CD14-positive monocyte (primary cell): ENCODE measurements around the gene FAM117A. TPM values are rescaled to one million over a fixed set of nuclear protein-coding genes. Genes with fewer than 3 reads are reported as not detected.

Experiments used
- DNase-seq, 3 donors: peaks; one replicate each; pipeline ENCODE4 v3.0.0-alpha.2; 2011 to 2022
- H2AFZ ChIP-seq: 2 replicates; pipeline ENCODE4 v1.6.0; 2012; ENCODE audit warnings: mild to moderate bottlenecking, low read depth, low read length, inconsistent platforms; ENCODE audit not compliant: insufficient read depth, poor library complexity, severe bottlenecking
- H3K27ac ChIP-seq, 2 donors: 1 replicate in 1 of 2; 2 replicates in 1 of 2; pipeline ENCODE4 v1.5.1; 2012 to 2013; ENCODE audit warnings: low read length in 2 of 2, control low read depth in 1 of 2, inconsistent platforms in 1 of 2, low read depth in 1 of 2, mild to moderate bottlenecking in 1 of 2
- H3K27me3 ChIP-seq, 2 donors: one replicate each; pipeline versions ENCODE4 v1.6.0 to v1.6.1; 2011 to 2013; ENCODE audit warnings: low read length in 2 of 2; ENCODE audit not compliant: control insufficient read depth in 2 of 2, insufficient read depth in 2 of 2
- H3K36me3 ChIP-seq, 2 donors: replicated peaks in 1 of 2; 1 replicate in 1 of 2; 2 replicates in 1 of 2; pipeline versions ENCODE4 v1.5.1 to v1.6.1; 2012 to 2013; ENCODE audit warnings: low read length in 2 of 2, control low read depth in 1 of 2, inconsistent platforms in 1 of 2, mild to moderate bottlenecking in 1 of 2; ENCODE audit not compliant: insufficient read depth in 2 of 2, control insufficient read depth in 1 of 2
- H3K4me1 ChIP-seq, 2 donors: 1 replicate in 1 of 2; 2 replicates in 1 of 2; pipeline versions ENCODE4 v1.5.1 to v1.6.1; 2012 to 2013; ENCODE audit warnings: low read length in 2 of 2, control low read depth in 1 of 2, inconsistent platforms in 1 of 2, mild to moderate bottlenecking in 1 of 2, moderate library complexity in 1 of 2; ENCODE audit not compliant: insufficient read depth in 2 of 2, control insufficient read depth in 1 of 2
- H3K4me2 ChIP-seq: replicated peaks from 2 replicates; pipeline ENCODE3; 2012; ENCODE audit warnings: low read length, moderate library complexity, mild to moderate bottlenecking; ENCODE audit not compliant: poor library complexity, severe bottlenecking; ENCODE audit errors: extremely low read depth
- H3K4me3 ChIP-seq, 3 experiments: fragments of 200-600 bp in 1 of 3; sonication (generic) in 1 of 3; replicated peaks in 1 of 3; 1 replicate in 2 of 3; 2 replicates in 1 of 3; pipeline ENCODE4 v1.5.1; 2011 to 2013; ENCODE audit warnings: low read length in 3 of 3, mild to moderate bottlenecking in 3 of 3, control low read depth in 2 of 3, low read depth in 2 of 3, inconsistent platforms in 1 of 3, moderate library complexity in 1 of 3
- H3K79me2 ChIP-seq: 2 replicates; pipeline ENCODE4 v1.6.0; 2012; ENCODE audit warnings: mild to moderate bottlenecking, control low read depth, inconsistent platforms, low read length, moderate library complexity; ENCODE audit not compliant: insufficient read depth
- H3K9ac ChIP-seq: 2 replicates; pipeline ENCODE4 v1.6.0; 2017; ENCODE audit warnings: low read length, mild to moderate bottlenecking; ENCODE audit not compliant: insufficient read depth, poor library complexity, severe bottlenecking
- H3K9me3 ChIP-seq, 2 donors: replicated peaks in 1 of 2; 1 replicate in 1 of 2; 2 replicates in 1 of 2; pipeline versions ENCODE4 v1.5.1 to v1.6.1; 2012 to 2013; ENCODE audit warnings: low read length in 2 of 2, control low read depth in 1 of 2; ENCODE audit not compliant: control insufficient read depth in 1 of 2, insufficient read depth in 1 of 2
- H4K20me1 ChIP-seq: 2 replicates; pipeline ENCODE4 v1.6.0; 2012; ENCODE audit warnings: mild to moderate bottlenecking, low read length, control low read depth, moderate library complexity; ENCODE audit not compliant: insufficient read depth
- H3K27ac Mint-ChIP-seq, 7 donors: one replicate each; pipeline ENCODE4 v1.8.0; 2020; ENCODE audit warnings: mild to moderate bottlenecking in 7 of 7, mixed read lengths in 7 of 7, moderate library complexity in 6 of 7, inconsistent platforms in 2 of 7
- H3K27me3 Mint-ChIP-seq, 3 donors: one replicate each; pipeline ENCODE4 v1.8.0; 2021 to 2022; ENCODE audit warnings: low read depth in 3 of 3, mild to moderate bottlenecking in 3 of 3, mixed read lengths in 3 of 3, moderate library complexity in 3 of 3, inconsistent platforms in 1 of 3
- H3K36me3 Mint-ChIP-seq, 2 donors: one replicate each; pipeline ENCODE4 v1.8.0; 2020; ENCODE audit warnings: mixed read lengths in 2 of 2, inconsistent platforms in 1 of 2, mild to moderate bottlenecking in 1 of 2
- H3K4me1 Mint-ChIP-seq: one replicate; pipeline ENCODE4 v1.8.0; 2020; ENCODE audit warnings: mild to moderate bottlenecking, mixed read lengths
- H3K4me3 Mint-ChIP-seq, 2 donors: one replicate each; pipeline ENCODE4 v1.8.0; 2020; ENCODE audit warnings: mild to moderate bottlenecking in 2 of 2, mixed read lengths in 2 of 2, moderate library complexity in 1 of 2
- H3K9me3 Mint-ChIP-seq, 7 donors: one replicate each; pipeline ENCODE4 v1.8.0; 2020 to 2022; ENCODE audit warnings: mixed read lengths in 7 of 7, mild to moderate bottlenecking in 6 of 7, moderate library complexity in 6 of 7, inconsistent platforms in 2 of 7
- whole genome bisulfite sequencing: methylation state at CpG from one replicate; pipeline ENCODE4 v1.1.5; 2013; ENCODE audit warnings: missing lambda C conversion rate; ENCODE audit not compliant: insufficient coverage; 5-methylcytosine and 5-hydroxymethylcytosine counted together
- intact Hi-C, 2 donors: fragments of 100-400 bp; cut with micrococcal nuclease; formaldehyde crosslinking; loops; one replicate each; pipeline versions ENCODE4 v1.15.0 to v1.15.1; 2023
- polyA plus RNA-seq, 3 donors: library from polyadenylated mRNA; depleted of rRNA in 1 of 3; unstranded in 2 of 3; stranded (reverse) in 1 of 3; fragments of 300-500 nt in 2 of 3; fragments of >200 nt in 1 of 3; fragmentation: Illumina TruSeq in 2 of 3; gene quantifications; 1 replicate in 2 of 3; 2 replicates in 1 of 3; pipeline ENCODE4 v1.2.3, GENCODE V29; 2012 to 2021
- TF ChIP-seq, protein P1 (sequence below): fragments of 200-600 bp; IDR thresholded peaks from one replicate; pipeline ENCODE4 v1.8.0; 2022; ENCODE audit warnings: antibody characterized with exemption, mild to moderate bottlenecking

Gene FAM117A
- polyA plus RNA-seq, 3 donors = 11.8 to 34.9 (median 17.9) TPM

GRCh38 chr17:49755663-49756283 lies 8.2 kb downstream of the FAM117A start:
- Histone ChIP-seq H3K36me3 (peaks cover 10 to 12% of the 10 kb centered on the region in 2 donors), H3K9me3 (no peaks in the 10 kb centered on the region), H3K27me3 (no peaks in the 10 kb centered on the region), H3K4me2 (no peak overlapping the region), H3K27ac (peak overlapping the region in 1 of 2 donors; percentile 56), H3K79me2 (peaks cover 96% of the 10 kb centered on the region), H2AFZ (no peak overlapping the region), H4K20me1 (peaks cover 40% of the 10 kb centered on the region), H3K4me3 (no peak overlapping the region), H3K4me1 (peaks cover under 1 to 12% of the 10 kb centered on the region in 2 donors), H3K9ac (no peak overlapping the region)
- Mint-ChIP-seq H3K27ac (peak overlapping the region in 5 of 7 donors; percentile 23 to 72 (median 46)), H3K27me3 (no peaks in the 10 kb centered on the region), H3K4me1 (peaks cover 54% of the 10 kb centered on the region), H3K4me3 (no peak overlapping the region), H3K9me3 (no peaks in the 10 kb centered on the region), H3K36me3 (peaks cover 6 to 34% of the 10 kb centered on the region in 2 donors)
- TF ChIP-seq, protein P1, sequence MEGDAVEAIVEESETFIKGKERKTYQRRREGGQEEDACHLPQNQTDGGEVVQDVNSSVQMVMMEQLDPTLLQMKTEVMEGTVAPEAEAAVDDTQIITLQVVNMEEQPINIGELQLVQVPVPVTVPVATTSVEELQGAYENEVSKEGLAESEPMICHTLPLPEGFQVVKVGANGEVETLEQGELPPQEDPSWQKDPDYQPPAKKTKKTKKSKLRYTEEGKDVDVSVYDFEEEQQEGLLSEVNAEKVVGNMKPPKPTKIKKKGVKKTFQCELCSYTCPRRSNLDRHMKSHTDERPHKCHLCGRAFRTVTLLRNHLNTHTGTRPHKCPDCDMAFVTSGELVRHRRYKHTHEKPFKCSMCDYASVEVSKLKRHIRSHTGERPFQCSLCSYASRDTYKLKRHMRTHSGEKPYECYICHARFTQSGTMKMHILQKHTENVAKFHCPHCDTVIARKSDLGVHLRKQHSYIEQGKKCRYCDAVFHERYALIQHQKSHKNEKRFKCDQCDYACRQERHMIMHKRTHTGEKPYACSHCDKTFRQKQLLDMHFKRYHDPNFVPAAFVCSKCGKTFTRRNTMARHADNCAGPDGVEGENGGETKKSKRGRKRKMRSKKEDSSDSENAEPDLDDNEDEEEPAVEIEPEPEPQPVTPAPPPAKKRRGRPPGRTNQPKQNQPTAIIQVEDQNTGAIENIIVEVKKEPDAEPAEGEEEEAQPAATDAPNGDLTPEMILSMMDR = no peak
- 83% methylated on average over 2 of the region's 4 CpGs for WGBS
- DNase-seq = no peak
- intact Hi-C loops = no loop called here

DNA sequence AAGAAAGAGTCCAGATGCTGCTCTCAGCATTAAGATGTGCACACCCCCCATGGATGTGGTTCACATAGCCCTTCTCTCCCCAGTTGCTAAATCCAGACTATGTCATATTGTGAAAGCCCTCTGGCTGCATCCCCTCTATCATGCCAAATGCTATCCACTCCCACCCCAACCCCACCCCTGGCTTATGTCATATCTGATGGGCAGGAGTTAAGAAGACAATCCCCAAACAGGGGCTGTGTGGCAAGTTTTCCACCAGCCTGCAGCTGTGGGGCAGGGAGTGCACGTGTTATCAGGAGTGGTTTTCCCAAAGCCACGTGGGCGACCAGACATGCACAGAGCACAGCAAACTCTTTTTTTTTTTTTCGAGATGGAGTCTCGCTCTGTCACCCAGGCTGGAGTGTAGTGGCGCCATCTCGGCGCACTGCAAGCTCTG lies 10.0 kb downstream of the FAM117A start:
- Histone ChIP-seq H3K27ac (no peak overlapping the region), H3K9ac (no peak overlapping the region), H3K27me3 (no peaks in the 10 kb centered on the region), H3K79me2 (peaks cover 96% of the 10 kb centered on the region), H3K4me3 (no peak overlapping the region), H3K4me1 (peaks cover 0 to 6% of the 10 kb centered on the region in 2 donors), H4K20me1 (peaks cover 33% of the 10 kb centered on the region), H2AFZ (no peak overlapping the region), H3K4me2 (no peak overlapping the region), H3K36me3 (peaks cover 13 to 14% of the 10 kb centered on the region in 2 donors), H3K9me3 (no peaks in the 10 kb centered on the region)
- intact Hi-C loops = no loop called here
- 14% methylated on average over 4 of the region's 8 CpGs for whole genome bisulfite sequencing
- peak overlapping the region in 3 of 7 donors; percentile 15 to 59 (median 40) for H3K27ac Mint-ChIP-seq
- no peak overlapping the region for H3K4me3 Mint-ChIP-seq
- TF ChIP-seq, protein P1 = no peak
- no peaks in the 10 kb centered on the region for H3K27me3 Mint-ChIP-seq
- DNase-seq = no peak
- peaks cover 47% of the 10 kb centered on the region for H3K4me1 Mint-ChIP-seq
- H3K9me3 Mint-ChIP-seq = no peaks in the 10 kb centered on the region
- peaks cover 9 to 32% of the 10 kb centered on the region in 2 donors for H3K36me3 Mint-ChIP-seq
